Measurements from ENCODE around the gene KLHDC1.
A peak's percentile ranks its signal among the peaks of the same experiment; 100 is the strongest.
"Not testable (repeated sequence)": the region's sequence is repeated elsewhere in the genome, so short reads cannot be mapped to it uniquely, and the experiment has no call there.

KLHDC1 gene

GRCh38 chr14:49766839-49767238, 73.9 kb downstream of the KLHDC1 start:
- peaks cover 30% of the 10 kb centered on the region for H3K36me3 Mint-ChIP-seq
- peak overlapping the region; percentile 98 for H3K27ac Mint-ChIP-seq
- H3K4me1 Mint-ChIP-seq = peaks cover 30% of the 10 kb centered on the region
- peak overlapping the region; percentile 90 for H3K4me3 Mint-ChIP-seq
- no peak for DNase-seq (ENCODE audit: low spot score in 2 of 2)
- no peaks in the 10 kb centered on the region for H3K9me3 Mint-ChIP-seq
- no peak for ATAC-seq

DNA sequence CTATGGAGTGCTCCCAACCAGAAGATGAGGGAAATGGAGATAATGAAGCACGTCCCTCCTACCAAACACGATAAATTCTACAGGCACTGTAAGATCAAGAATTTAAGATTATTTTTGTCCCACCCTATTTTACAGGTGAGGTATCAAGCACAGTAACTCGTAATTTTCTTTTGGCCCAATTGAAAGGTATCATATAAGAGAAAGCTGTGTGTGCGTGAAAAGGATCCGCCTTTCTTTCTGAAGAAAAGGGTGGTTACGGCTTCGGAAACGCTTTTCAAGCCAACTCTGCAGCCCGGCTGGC, 74.3 kb downstream of the KLHDC1 start:
- peaks cover 30% of the 10 kb centered on the region for H3K4me1 Mint-ChIP-seq
- no peaks in the 10 kb centered on the region for H3K9me3 Mint-ChIP-seq
- DNase-seq (ENCODE audit: low spot score in 2 of 2) (no peak), ATAC-seq (no peak)
- peak overlapping the region; percentile 98 for H3K27ac Mint-ChIP-seq
- H3K36me3 Mint-ChIP-seq = peaks cover 34% of the 10 kb centered on the region
- peak overlapping the region; percentile 90 for H3K4me3 Mint-ChIP-seq

- ATAC-seq (peak; percentile 93), DNase-seq (ENCODE audit: low spot score in 2 of 2) (peak; percentile 85 to 92)
- Mint-ChIP-seq H3K4me3 (peak within 1 kb of the TSS; percentile 90), H3K9me3 (no peaks in the 10 kb centered on the region), H3K4me1 (peaks cover 30% of the 10 kb centered on the region), H3K27ac (peak within 1 kb of the TSS; percentile 98), H3K36me3 (peaks cover 39% of the 10 kb centered on the region)
These were observed 74.8 kb downstream of the KLHDC1 start, which contains the start of gene KLHDC2 for GRCh38 chr14:49767571-49768300. Gene KLHDC2, plus strand, starts transcription at chr14:49768153. Its CDS starts 316 bp downstream, at chr14:49768469.

DNA sequence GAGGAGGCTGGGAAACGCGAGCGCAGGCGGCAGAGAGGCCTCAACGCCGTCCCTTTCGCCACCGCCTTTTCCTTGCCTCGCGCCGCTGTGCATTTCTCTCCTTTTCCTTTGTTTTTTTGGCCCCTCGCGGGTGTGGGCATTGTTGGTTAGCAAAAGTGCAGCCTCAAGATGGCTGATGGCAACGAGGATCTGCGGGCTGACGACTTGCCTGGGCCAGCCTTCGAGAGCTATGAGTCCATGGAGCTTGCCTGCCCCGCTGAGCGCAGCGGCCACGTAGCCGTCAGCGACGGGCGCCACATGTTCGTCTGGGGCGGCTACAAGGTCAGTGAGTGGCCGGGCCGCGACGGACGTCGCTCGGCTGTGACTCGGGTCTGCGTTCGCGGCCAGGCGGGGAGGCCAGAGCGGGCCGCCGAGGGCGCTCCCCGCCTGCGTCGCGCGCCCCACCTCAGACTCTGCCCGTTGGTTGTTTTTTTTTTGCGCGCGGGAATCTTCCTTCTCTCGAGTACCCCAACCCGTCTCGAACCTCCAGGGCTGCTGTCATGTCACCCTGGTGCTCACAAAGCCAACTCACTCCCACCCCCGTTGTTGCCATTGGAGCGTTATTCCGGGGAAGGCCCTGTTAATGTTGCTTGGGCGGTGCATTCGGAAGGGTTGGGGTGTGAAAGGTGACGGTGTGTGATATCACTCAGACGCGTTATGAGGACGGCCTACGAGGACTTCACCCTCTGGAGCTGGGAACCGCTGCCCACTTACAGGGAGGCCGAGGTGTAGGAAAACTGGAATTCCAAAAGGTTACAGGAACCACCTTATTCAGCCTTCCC, 75.6 kb downstream of the KLHDC1 start:
- ATAC-seq = peak; percentile 76

GRCh38 chr14:49769171-49769570, 76.3 kb downstream of the KLHDC1 start:
- H3K27ac Mint-ChIP-seq = peak overlapping the region; percentile 98
- H3K4me3 Mint-ChIP-seq = peak overlapping the region; percentile 90

More for the DNA sequence above, 75.6 kb downstream of the KLHDC1 start:
- Mint-ChIP-seq H3K9me3 (no peaks in the 10 kb centered on the region), H3K4me1 (peaks cover 30% of the 10 kb centered on the region), H3K4me3 (peak overlapping the region; percentile 90), H3K27ac (peak overlapping the region; percentile 98), H3K36me3 (peaks cover 45% of the 10 kb centered on the region)
- peak; percentile 53 to 84 for DNase-seq (ENCODE audit: low spot score in 2 of 2)

GRCh38 chr14:49769581-49770211, 76.8 kb downstream of the KLHDC1 start:
- DNase-seq (ENCODE audit: low spot score in 2 of 2) = no peak
- Mint-ChIP-seq H3K27ac (peak overlapping the region; percentile 98), H3K36me3 (peaks cover 57% of the 10 kb centered on the region), H3K9me3 (no peaks in the 10 kb centered on the region), H3K4me1 (peaks cover 30% of the 10 kb centered on the region), H3K4me3 (peak overlapping the region; percentile 90)
- no peak for ATAC-seq

More at GRCh38 chr14:49769171-49769570, 76.3 kb downstream of the KLHDC1 start:
- Mint-ChIP-seq H3K9me3 (no peaks in the 10 kb centered on the region), H3K36me3 (peaks cover 52% of the 10 kb centered on the region), H3K4me1 (peaks cover 30% of the 10 kb centered on the region)
- DNase-seq (ENCODE audit: low spot score in 2 of 2) (no peak), ATAC-seq (no peak)

GRCh38 chr14:49770212-49770817, 77.4 kb downstream of the KLHDC1 start:
- peak overlapping the region; percentile 90 for H3K4me3 Mint-ChIP-seq
- H3K4me1 Mint-ChIP-seq = peaks cover 30% of the 10 kb centered on the region
- no peak overlapping the region for H3K27ac Mint-ChIP-seq
- no peak for ATAC-seq
- no peak for DNase-seq (ENCODE audit: low spot score in 2 of 2)
- H3K9me3 Mint-ChIP-seq = no peaks in the 10 kb centered on the region
- peaks cover 63% of the 10 kb centered on the region for H3K36me3 Mint-ChIP-seq

- not testable (repeated sequence) for H3K4me3 Mint-ChIP-seq; H3K27ac Mint-ChIP-seq; H3K9me3 Mint-ChIP-seq; DNase-seq (ENCODE audit: low spot score in 2 of 2); ATAC-seq
- H3K36me3 Mint-ChIP-seq = peaks cover 77% of the 10 kb centered on the region
- H3K4me1 Mint-ChIP-seq = peaks cover 29% of the 10 kb centered on the region
These were observed 78.8 kb downstream of the KLHDC1 start for GRCh38 chr14:49771691-49772090.

GRCh38 chr14:49774106-49774505, 81.2 kb downstream of the KLHDC1 start:
- H3K36me3 Mint-ChIP-seq = peaks cover 82% of the 10 kb centered on the region

DNA sequence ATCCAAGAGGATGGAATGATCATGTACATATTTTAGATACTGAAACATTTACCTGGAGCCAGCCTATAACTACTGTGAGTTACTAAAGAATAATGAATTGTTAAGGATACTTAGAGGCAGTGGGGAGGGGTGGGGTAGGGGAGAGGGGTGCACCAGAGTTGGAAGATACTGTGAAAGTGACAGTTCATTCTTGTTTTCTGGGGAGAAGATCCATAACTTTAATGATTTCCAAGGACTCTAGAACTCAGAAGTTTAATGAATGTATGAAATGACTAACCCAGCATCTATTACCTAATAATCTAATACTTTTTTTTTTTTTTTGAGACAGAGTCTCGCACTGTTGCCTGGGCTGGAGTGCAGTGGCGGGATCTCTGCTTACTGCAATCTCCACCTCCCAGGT, 85.5 kb downstream of the KLHDC1 start:
- no peaks in the 10 kb centered on the region for H3K4me1 Mint-ChIP-seq
- no peaks in the 10 kb centered on the region for H3K9me3 Mint-ChIP-seq
- H3K36me3 Mint-ChIP-seq = peaks cover 100% of the 10 kb centered on the region
- DNase-seq (ENCODE audit: low spot score in 2 of 2) (no peak), ATAC-seq (no peak)
- no peak overlapping the region for H3K4me3 Mint-ChIP-seq
- H3K27ac Mint-ChIP-seq = no peak overlapping the region

More at GRCh38 chr14:49774106-49774505, 81.2 kb downstream of the KLHDC1 start:
- ATAC-seq (no peak), DNase-seq (ENCODE audit: low spot score in 2 of 2) (no peak)
- Mint-ChIP-seq H3K4me3 (no peak overlapping the region), H3K4me1 (peaks cover 16% of the 10 kb centered on the region), H3K9me3 (no peaks in the 10 kb centered on the region), H3K27ac (no peak overlapping the region)

GRCh38 chr14:49781040-49781439, 88.1 kb downstream of the KLHDC1 start:
- not testable (repeated sequence) for H3K4me3 Mint-ChIP-seq; ATAC-seq; H3K9me3 Mint-ChIP-seq; H3K4me1 Mint-ChIP-seq; DNase-seq (ENCODE audit: low spot score in 2 of 2)
- peaks cover 100% of the 10 kb centered on the region for H3K36me3 Mint-ChIP-seq
- H3K27ac Mint-ChIP-seq = peak overlapping the region; percentile 58

- Mint-ChIP-seq H3K4me3 (no peak overlapping the region), H3K36me3 (peaks cover 100% of the 10 kb centered on the region), H3K27ac (no peak overlapping the region), H3K4me1 (no peaks in the 10 kb centered on the region), H3K9me3 (no peaks in the 10 kb centered on the region)
- no peak for ATAC-seq
- no peak for DNase-seq (ENCODE audit: low spot score in 2 of 2)
These were observed 90.6 kb downstream of the KLHDC1 start for GRCh38 chr14:49783394-49784014.

- Mint-ChIP-seq H3K9me3 (no peaks in the 10 kb centered on the region), H3K36me3 (peaks cover 100% of the 10 kb centered on the region), H3K4me1 (no peaks in the 10 kb centered on the region), H3K4me3 (no peak overlapping the region), H3K27ac (no peak overlapping the region)
- ATAC-seq = no peak
- DNase-seq (ENCODE audit: low spot score in 2 of 2) = no peak
These were observed 93.4 kb downstream of the KLHDC1 start for GRCh38 chr14:49786315-49786714.

- DNase-seq (ENCODE audit: low spot score in 2 of 2) = no peak
- Mint-ChIP-seq H3K4me3 (no peak overlapping the region), H3K9me3 (no peaks in the 10 kb centered on the region), H3K27ac (no peak overlapping the region), H3K4me1 (peaks cover 5% of the 10 kb centered on the region), H3K36me3 (peaks cover 100% of the 10 kb centered on the region)
- no peak for ATAC-seq
These were observed 99.7 kb downstream of the KLHDC1 start for GRCh38 chr14:49792618-49793017.

- H3K9me3 Mint-ChIP-seq = no peaks in the 10 kb centered on the region
- peaks cover 5% of the 10 kb centered on the region for H3K4me1 Mint-ChIP-seq
- DNase-seq (ENCODE audit: low spot score in 2 of 2) = no peak
- peaks cover 100% of the 10 kb centered on the region for H3K36me3 Mint-ChIP-seq
- no peak overlapping the region for H3K4me3 Mint-ChIP-seq
- ATAC-seq = no peak
- H3K27ac Mint-ChIP-seq = peak overlapping the region; percentile 52
These were observed 103.1 kb downstream of the KLHDC1 start for GRCh38 chr14:49796025-49796424.

All from stimulated activated effector memory CD8-positive, alpha-beta T cell treated with anti-CD3 and anti-CD28 coated beads, Interleukin-12 subunit alpha, Interleukin-12 subunit beta, amount 100 ng/mL, for 72 hours (primary cell).